ENCODE data around the gene ZNF230. TPM values are rescaled to one million over a fixed set of nuclear protein-coding genes. Genes with fewer than 3 reads are reported as not detected.

Gene ZNF230
- total RNA-seq (2021; fragmentation: NEBNext Ultra II Directional; extraction: Animal tissue kit (Norgen Biotek cat#: 25700)) (2.5 and 3.6 TPM in 2 replicates), polyA plus RNA-seq (2011; rRNA removed) (1.1 and 1.5 TPM in 2 replicates), polyA minus RNA-seq (2011; rRNA and poly(A)+ RNA removed) (2.5 and 4.2 TPM in 2 replicates)
- polyA plus RNA-seq (2011; cell fraction: cytosol; rRNA removed), result 1.7 TPM
- polyA plus RNA-seq (2011; cell fraction: nucleus; rRNA removed), result 0.94 TPM
- polyA plus RNA-seq (2012, experiment 1 of 2), result 2.6 to 3.3 TPM (median 3.0 TPM) in 4 replicates
- polyA plus RNA-seq (2012, experiment 2 of 2), result 0.21 TPM
- polyA plus RNA-seq (2013, experiment 1 of 2), result 1.7 TPM
- polyA plus RNA-seq (2013, experiment 2 of 2), result 1.6 TPM
- polyA minus RNA-seq (2011; cell fraction: cytosol; rRNA and poly(A)+ RNA removed), result 1.5 TPM
- 1.8 TPM for polyA minus RNA-seq (2011; cell fraction: nucleus; rRNA and poly(A)+ RNA removed)
- long read RNA-seq, experiment 1, full-length matches to known transcripts, result 5 of 6 reads
- long read RNA-seq, experiment 1, partial matches to known transcripts, result 0 of 6 reads
- long read RNA-seq, experiment 1, other reads (novel, unspliced or antisense), result 1 of 6 reads
- long read RNA-seq, experiment 2, full-length matches to known transcripts, result 4 of 5 reads
- long read RNA-seq, experiment 2, partial matches to known transcripts, result 0 of 5 reads
- long read RNA-seq, experiment 2, other reads (novel, unspliced or antisense), result 1 of 5 reads

DNA sequence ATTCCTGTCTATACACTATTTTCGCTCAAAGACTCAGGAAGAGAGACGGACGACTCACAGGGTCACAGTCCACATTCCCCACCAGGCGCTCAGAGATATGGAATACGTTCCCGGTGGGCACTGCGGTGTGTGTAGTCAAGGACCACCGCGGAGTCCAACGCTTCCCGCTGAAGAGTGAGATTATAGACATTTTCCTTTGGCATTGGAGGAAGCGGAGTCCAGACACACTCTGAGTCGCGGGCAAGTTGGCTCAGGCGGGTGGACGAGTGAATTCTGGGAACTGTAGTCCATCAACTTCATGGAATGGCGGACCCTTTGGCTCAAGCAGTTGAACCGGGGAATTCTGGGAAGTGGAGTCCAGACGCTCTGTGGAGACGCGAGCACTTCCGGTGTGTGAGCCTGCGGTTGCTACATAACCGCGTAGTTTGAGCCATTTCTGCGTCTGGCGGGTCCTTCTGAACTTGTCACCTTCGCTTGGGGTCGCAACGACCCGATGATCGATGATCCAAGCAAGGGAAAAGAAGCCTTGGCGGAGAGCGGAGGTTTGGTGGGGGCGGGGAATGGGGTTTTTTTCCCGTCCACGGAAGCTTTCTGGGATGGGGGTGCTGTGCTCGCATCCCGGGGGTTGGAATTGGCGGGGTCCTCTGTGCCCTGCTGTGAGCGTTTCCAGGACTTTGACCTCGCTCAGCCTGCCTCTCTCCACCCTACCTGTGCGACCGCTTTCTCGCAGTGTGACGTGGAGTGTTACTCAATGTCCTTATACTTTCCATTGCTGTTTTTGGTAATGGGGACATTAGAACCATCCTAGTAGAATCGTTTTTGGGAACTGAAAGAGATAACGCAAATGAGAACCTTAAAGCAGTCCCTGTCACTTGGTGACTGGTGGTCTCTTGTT, at the start of gene ZNF230:
ZNF230 (plus strand) TSS at position 392 of the 895 bp plus-strand sequence. CDS start 4,122 bp downstream, outside the sequence.
- H3K4me1 ChIP-seq (replicated peaks in 1 of 4; ENCODE audit: control insufficient read depth in 3 of 4, insufficient read depth in 4 of 4, low read length in 3 of 4), result peaks cover 0 to 3% (median 0%) of the 10 kb centered on the region in 4 experiments; a peak in 2 of 7 replicates
- H2BK15ac ChIP-seq (ENCODE audit: low read length), result no peak within 1 kb of the TSS
- H3K4me3 ChIP-seq (ENCODE audit: extremely low read depth in 1 of 4, insufficient read depth in 2 of 4, low read depth in 3 of 4, low read length in 4 of 4), result peak within 1 kb of the TSS; percentile 85 to 96 (median 91)
- CTCF ChIA-PET (ENCODE audit: partially characterized antibody), result no interaction called here
- H2BK120ac ChIP-seq (replicated peaks; ENCODE audit: low read depth, low read length), result no peak within 1 kb of the TSS
- no peak within 1 kb of the TSS for H3K56ac ChIP-seq (replicated peaks; ENCODE audit: insufficient read length, low read depth, low read length)
- H2AFZ ChIP-seq (ENCODE audit: low read length), result peak within 1 kb of the TSS; percentile 100
- POLR2A ChIA-PET (ENCODE audit: partially characterized antibody), result interaction anchor here (1.1 to 1.5 kb wide), 2 partner anchors 48 to 109 kb away, joined by 3 to 4 read pairs; no protein-coding TSS in a partner anchor
- H4K20me1 ChIP-seq (replicated peaks in 1 of 2; ENCODE audit: control insufficient read depth in 1 of 2, insufficient read depth in 2 of 2, low read length in 2 of 2), result no peaks in the 10 kb centered on the region
- no peak within 1 kb of the TSS for H4K5ac ChIP-seq (ENCODE audit: insufficient read length, low read depth, low read length)
- H3K9ac ChIP-seq (replicated peaks in 1 of 4; ENCODE audit: extremely low read depth in 1 of 4, low read depth in 3 of 4, low read length in 3 of 4), result peak within 1 kb of the TSS; percentile 36 to 91 (median 50)
- FAIRE-seq (peak; percentile 87), DNase-seq (ENCODE audit: low read depth in 1 of 2, low spot score in 2 of 2) (peak; percentile 67 to 75)
- peaks cover 0 to 6% (median 0%) of the 10 kb centered on the region in 4 experiments; a peak in 1 of 8 replicates for H3K36me3 ChIP-seq (ENCODE audit: control insufficient read depth in 2 of 4, insufficient read depth in 4 of 4, low read length in 3 of 4)
- H2BK12ac ChIP-seq (ENCODE audit: low read depth, low read length), result no peak within 1 kb of the TSS
- no peak within 1 kb of the TSS for H4K91ac ChIP-seq (replicated peaks; ENCODE audit: insufficient read length, low read length)
- H3K4ac ChIP-seq (replicated peaks; ENCODE audit: insufficient read length, low read depth, low read length), result no peak within 1 kb of the TSS
- H3K9me3 ChIP-seq (ENCODE audit: insufficient read depth in 2 of 2, low read depth in 1 of 2, low read length in 1 of 2), result no peaks in the 10 kb centered on the region
- no peak within 1 kb of the TSS for H3K18ac ChIP-seq (ENCODE audit: extremely low read depth, low read length)
- no peaks in the 10 kb centered on the region for H3K79me2 ChIP-seq (ENCODE audit: control insufficient read depth in 1 of 2, insufficient read depth in 2 of 2, low read length in 2 of 2)
- H3K27me3 ChIP-seq (replicated peaks in 1 of 4; ENCODE audit: control insufficient read depth in 3 of 4, extremely low read depth in 1 of 4, insufficient read depth in 3 of 4, low read length in 3 of 4), result no peaks in the 10 kb centered on the region
- H2BK5ac ChIP-seq (ENCODE audit: low read depth, low read length), result no peak within 1 kb of the TSS
- H3K4me2 ChIP-seq (ENCODE audit: insufficient read depth in 1 of 2, low read depth in 2 of 2, low read length in 2 of 2), result peak within 1 kb of the TSS; percentile 80 to 87
- H3K79me1 ChIP-seq (ENCODE audit: low read depth, low read length), result no peaks in the 10 kb centered on the region
- no peak within 1 kb of the TSS for H3K14ac ChIP-seq (ENCODE audit: insufficient read length)
- no peak within 1 kb of the TSS for H3K23ac ChIP-seq (ENCODE audit: insufficient read length)
- H4K8ac ChIP-seq (ENCODE audit: extremely low read depth, insufficient read depth, low read length), result peak within 1 kb of the TSS; percentile 83
- peaks cover 9% of the 10 kb centered on the region for H3K23me2 ChIP-seq (ENCODE audit: low read depth, low read length)
- H2BK20ac ChIP-seq (ENCODE audit: low read length), result no peak within 1 kb of the TSS
- H2AK5ac ChIP-seq (ENCODE audit: low read depth, low read length), result no peak within 1 kb of the TSS
- H3K27ac ChIP-seq (ENCODE audit: low read depth, low read length), result no peak within 1 kb of the TSS
- 2% methylated on average over 48 of the region's 48 CpGs; no CpG with 5 or more reads in 1 of the 2 experiments for WGBS, 2 experiments (ENCODE audit: extremely low coverage in 1 of 2, insufficient coverage in 1 of 2, insufficient read length in 1 of 2, insufficient replicate concordance in 2 of 2, low coverage in 1 of 2, low lambda C conversion rate in 2 of 2, missing lambda C conversion rate in 1 of 2)
- TF ChIP-seq, protein P1, sequence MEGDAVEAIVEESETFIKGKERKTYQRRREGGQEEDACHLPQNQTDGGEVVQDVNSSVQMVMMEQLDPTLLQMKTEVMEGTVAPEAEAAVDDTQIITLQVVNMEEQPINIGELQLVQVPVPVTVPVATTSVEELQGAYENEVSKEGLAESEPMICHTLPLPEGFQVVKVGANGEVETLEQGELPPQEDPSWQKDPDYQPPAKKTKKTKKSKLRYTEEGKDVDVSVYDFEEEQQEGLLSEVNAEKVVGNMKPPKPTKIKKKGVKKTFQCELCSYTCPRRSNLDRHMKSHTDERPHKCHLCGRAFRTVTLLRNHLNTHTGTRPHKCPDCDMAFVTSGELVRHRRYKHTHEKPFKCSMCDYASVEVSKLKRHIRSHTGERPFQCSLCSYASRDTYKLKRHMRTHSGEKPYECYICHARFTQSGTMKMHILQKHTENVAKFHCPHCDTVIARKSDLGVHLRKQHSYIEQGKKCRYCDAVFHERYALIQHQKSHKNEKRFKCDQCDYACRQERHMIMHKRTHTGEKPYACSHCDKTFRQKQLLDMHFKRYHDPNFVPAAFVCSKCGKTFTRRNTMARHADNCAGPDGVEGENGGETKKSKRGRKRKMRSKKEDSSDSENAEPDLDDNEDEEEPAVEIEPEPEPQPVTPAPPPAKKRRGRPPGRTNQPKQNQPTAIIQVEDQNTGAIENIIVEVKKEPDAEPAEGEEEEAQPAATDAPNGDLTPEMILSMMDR (IDR thresholded peaks at IDR 0.05; ENCODE audit: control extremely low read depth in 1 of 3, insufficient read depth in 1 of 3, low read depth in 1 of 3, low read length in 3 of 3), result no peak
- TF ChIP-seq PHF8 (conservative IDR thresholded peaks at IDR 0.05; ENCODE audit: low read depth, low read length) (0 out of 2 replicates have a peak, but pooled peaks have one; percentile 34), TAF7 (optimal IDR thresholded peaks at IDR 0.05; ENCODE audit: borderline replicate concordance, low read depth, low read length) (no peak), SP2 (IDR thresholded peaks at IDR 0.05; ENCODE audit: low read length) (no peak), ASH2L (IDR thresholded peaks at IDR 0.05; ENCODE audit: low read length) (peak; percentile 69), SRF (IDR thresholded peaks at IDR 0.05; ENCODE audit: low read depth, low read length) (no peak)

Measured in H1 (cell line).